ENCODE results near the gene PLS1.

Gene PLS1

DNA sequence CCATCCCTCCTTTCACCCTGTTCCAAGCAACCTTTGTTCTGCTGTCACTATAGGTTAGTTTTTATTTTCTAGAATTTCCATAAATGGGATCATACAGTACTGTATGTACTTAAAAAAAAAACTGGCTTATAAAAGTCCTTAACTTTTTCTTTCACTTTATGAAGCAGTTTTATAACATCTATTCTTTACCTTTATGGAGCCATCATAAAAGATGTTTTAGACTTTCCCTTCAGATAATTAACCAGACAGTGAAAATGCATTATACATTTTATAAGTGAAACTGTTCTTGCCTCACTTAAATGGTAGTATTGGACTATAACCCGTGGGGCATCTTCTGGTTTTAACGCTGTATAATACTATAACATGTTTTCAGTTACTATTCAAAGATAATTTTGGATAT lies 26.2 kb downstream of the PLS1 start:
- ATAC-seq (ENCODE audit: insufficient read depth, low read depth): no peak
- H2AFZ ChIP-seq (ENCODE audit: low read depth, low read length): no peak overlapping the region

DNA sequence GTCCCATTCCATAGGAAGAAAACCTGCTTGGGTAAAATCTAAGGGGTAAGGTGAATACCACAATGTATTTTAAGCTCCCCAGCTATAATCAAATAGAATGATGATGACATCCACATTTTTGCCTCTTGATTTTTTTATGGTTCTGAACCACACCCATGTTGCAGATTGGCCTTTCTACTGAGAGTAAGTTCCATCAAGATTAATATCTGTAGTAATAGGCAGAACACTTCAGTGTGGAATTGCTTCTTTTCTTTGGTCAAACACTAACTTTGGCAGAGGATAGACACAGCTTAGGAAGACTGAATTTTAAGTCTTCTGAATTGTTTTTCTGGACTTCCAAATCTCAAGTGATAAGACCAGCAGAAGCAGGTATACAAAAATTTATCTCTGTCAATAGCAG lies 27.0 kb downstream of the PLS1 start:
- H3K4me3 ChIP-seq (ENCODE audit: low read depth in 1 of 2, low read length in 2 of 2): no peak overlapping the region
- no peak overlapping the region for H3K9ac ChIP-seq (ENCODE audit: low read depth, low read length)
- no peaks in the 10 kb centered on the region for H3K27me3 ChIP-seq (ENCODE audit: insufficient read depth, low read length, poor library complexity)
- DNase-seq (no peak), ATAC-seq (ENCODE audit: insufficient read depth, low read depth) (no peak)
- H3K79me2 ChIP-seq (ENCODE audit: insufficient read depth, low read length): no peaks in the 10 kb centered on the region; the same call in 1 of the 2 replicates
- no peaks in the 10 kb centered on the region for H3K9me3 ChIP-seq (ENCODE audit: insufficient read depth, low read length, severe bottlenecking)
- no peaks in the 10 kb centered on the region for H3K4me1 ChIP-seq (ENCODE audit: insufficient read depth, low read length)
- H3K36me3 ChIP-seq (ENCODE audit: insufficient read depth, low read length): no peaks in the 10 kb centered on the region
- no peak for TF ChIP-seq EZH2 (IDR thresholded peaks at IDR 0.05; ENCODE audit: borderline replicate concordance, low read depth, low read length, severe bottlenecking)
- TF ChIP-seq CTCF (IDR thresholded peaks at IDR 0.05; ENCODE audit: borderline replicate concordance, extremely low read depth, low read length, poor library complexity, severe bottlenecking): no peak
- H3K27ac ChIP-seq (ENCODE audit: low read length): no peak overlapping the region
- H4K20me1 ChIP-seq (ENCODE audit: insufficient read depth, low read length): no peaks in the 10 kb centered on the region
- H3K4me2 ChIP-seq (ENCODE audit: insufficient read depth, low read length): no peak overlapping the region
- no peak overlapping the region for H2AFZ ChIP-seq (ENCODE audit: low read depth, low read length)

More for the DNA sequence above, 26.2 kb downstream of the PLS1 start:
- no peaks in the 10 kb centered on the region for H3K27me3 ChIP-seq (ENCODE audit: insufficient read depth, low read length, poor library complexity)
- no peak overlapping the region for H3K27ac ChIP-seq (ENCODE audit: low read length)
- no peaks in the 10 kb centered on the region for H3K9me3 ChIP-seq (ENCODE audit: insufficient read depth, low read length, severe bottlenecking)
- no peaks in the 10 kb centered on the region for H3K36me3 ChIP-seq (ENCODE audit: insufficient read depth, low read length)
- no peak for DNase-seq
- no peak overlapping the region for H3K4me2 ChIP-seq (ENCODE audit: insufficient read depth, low read length)
- H4K20me1 ChIP-seq (ENCODE audit: insufficient read depth, low read length): no peaks in the 10 kb centered on the region
- H3K4me1 ChIP-seq (ENCODE audit: insufficient read depth, low read length): no peaks in the 10 kb centered on the region
- no peak overlapping the region for H3K4me3 ChIP-seq (ENCODE audit: low read depth in 1 of 2, low read length in 2 of 2)
- TF ChIP-seq CTCF (IDR thresholded peaks at IDR 0.05; ENCODE audit: borderline replicate concordance, extremely low read depth, low read length, poor library complexity, severe bottlenecking) (no peak), EZH2 (IDR thresholded peaks at IDR 0.05; ENCODE audit: borderline replicate concordance, low read depth, low read length, severe bottlenecking) (no peak)
- no peak overlapping the region for H3K9ac ChIP-seq (ENCODE audit: low read depth, low read length)
- H3K79me2 ChIP-seq (ENCODE audit: insufficient read depth, low read length): no peaks in the 10 kb centered on the region; the same call in 1 of the 2 replicates

GRCh38 chr3:142624341-142625152 lies 28.4 kb downstream of the PLS1 start:
- Histone ChIP-seq H3K9ac (ENCODE audit: low read depth, low read length) (no peak overlapping the region), H3K36me3 (ENCODE audit: insufficient read depth, low read length) (no peaks in the 10 kb centered on the region), H3K4me2 (ENCODE audit: insufficient read depth, low read length) (no peak overlapping the region), H3K27ac (ENCODE audit: low read length) (no peak overlapping the region), H4K20me1 (ENCODE audit: insufficient read depth, low read length) (no peaks in the 10 kb centered on the region), H3K27me3 (ENCODE audit: insufficient read depth, low read length, poor library complexity) (no peaks in the 10 kb centered on the region), H3K9me3 (ENCODE audit: insufficient read depth, low read length, severe bottlenecking) (no peaks in the 10 kb centered on the region), H3K4me1 (ENCODE audit: insufficient read depth, low read length) (no peaks in the 10 kb centered on the region), H3K79me2 (ENCODE audit: insufficient read depth, low read length) (no peaks in the 10 kb centered on the region; the same call in 1 of the 2 replicates), H2AFZ (ENCODE audit: low read depth, low read length) (no peak overlapping the region), H3K4me3 (ENCODE audit: low read depth in 1 of 2, low read length in 2 of 2) (no peak overlapping the region)
- TF ChIP-seq EZH2 (IDR thresholded peaks at IDR 0.05; ENCODE audit: borderline replicate concordance, low read depth, low read length, severe bottlenecking) (no peak), CTCF (IDR thresholded peaks at IDR 0.05; ENCODE audit: borderline replicate concordance, extremely low read depth, low read length, poor library complexity, severe bottlenecking) (no peak)
- DNase-seq: no peak
- no peak for ATAC-seq (ENCODE audit: insufficient read depth, low read depth)
